Caco-2 (cell line): Measurements from ENCODE around the gene SIAH3. TPM values are rescaled to one million over a fixed set of nuclear protein-coding genes. Genes with fewer than 3 reads are reported as not detected.

Experiments used
- BruUV-seq: library from RNA; stranded (reverse); fragments of 400-500 nt; replicated peaks from 2 replicates; lab custom pipeline; 2021; lab: Mats Ljungman, UMichigan
- CTCF ChIA-PET: fragments of 300-600 bp; sonication (Branson Sonifier 250); formaldehyde crosslinking; loops from one replicate; lab custom pipeline; 2022; ENCODE audit warnings: antibody characterized with exemption; lab: Charles Lee
- POLR2A ChIA-PET: fragments of 300-600 bp; sonication (Branson Sonifier 250); formaldehyde crosslinking; loops from one replicate; lab custom pipeline; 2022; ENCODE audit warnings: antibody characterized with exemption; lab: Charles Lee
- DNase-seq, 2 experiments: peaks; one replicate each; pipeline versions ENCODE4 v3.0.0 to v3.0.0-alpha.2; 2020 to 2022
- H3K27me3 ChIP-seq: replicated peaks from 2 replicates; pipeline ENCODE4 v1.6.0; 2011; ENCODE audit warnings: low read length; ENCODE audit not compliant: control insufficient read depth, insufficient read depth
- H3K36me3 ChIP-seq: 2 replicates; pipeline ENCODE4 v1.5.1; 2011; ENCODE audit warnings: low read length; ENCODE audit not compliant: control insufficient read depth, insufficient read depth
- H3K4me1 ChIP-seq: fragments of 250-450 bp; sonication (Bioruptor Pico); 2 replicates; pipeline ENCODE4 v1.5.1; 2020; ENCODE audit warnings: mild to moderate bottlenecking
- H3K4me3 ChIP-seq: 2 replicates; pipeline ENCODE4 v1.5.1; 2011; ENCODE audit warnings: low read depth, mild to moderate bottlenecking, control low read depth, low read length
- H3K9me3 ChIP-seq: fragments of 250-450 bp; sonication (Bioruptor Pico); 2 replicates; pipeline ENCODE4 v1.5.1; 2020; ENCODE audit warnings: mild to moderate bottlenecking, moderate library complexity
- H3K27ac Mint-ChIP-seq: one replicate; pipeline ENCODE4 v1.8.0; 2022; ENCODE audit warnings: mixed read lengths; ENCODE audit not compliant: unreplicated experiment
- H3K27me3 Mint-ChIP-seq: one replicate; pipeline ENCODE4 v1.8.0; 2022; ENCODE audit warnings: mixed read lengths; ENCODE audit not compliant: insufficient read depth, unreplicated experiment
- H3K36me3 Mint-ChIP-seq: one replicate; pipeline ENCODE4 v1.8.0; 2022; ENCODE audit warnings: mild to moderate bottlenecking, mixed read lengths; ENCODE audit not compliant: insufficient read depth, unreplicated experiment
- H3K4me1 Mint-ChIP-seq: one replicate; pipeline ENCODE4 v1.8.0; 2022; ENCODE audit warnings: low read depth, mixed read lengths; ENCODE audit not compliant: unreplicated experiment
- H3K4me3 Mint-ChIP-seq: one replicate; pipeline ENCODE4 v1.8.0; 2022; ENCODE audit warnings: mild to moderate bottlenecking, moderate library complexity, mixed read lengths; ENCODE audit not compliant: unreplicated experiment
- H3K9me3 Mint-ChIP-seq: one replicate; pipeline ENCODE4 v1.8.0; 2022; ENCODE audit warnings: mixed read lengths; ENCODE audit not compliant: unreplicated experiment
- intact Hi-C: fragments of 100-400 bp; cut with micrococcal nuclease; formaldehyde crosslinking; loops from one replicate; pipeline ENCODE4 v1.10.0; 2022; ENCODE audit not compliant: unreplicated experiment
- total RNA-seq: library from RNA; stranded (reverse); gene quantifications from 2 replicates; pipeline ENCODE4 v1.2.3, GENCODE V29; 2022
- TF ChIP-seq, protein P1 (sequence below), 2 experiments: fragments of 200-600 bp in 1 of 2; IDR thresholded peaks; 1 replicate in 1 of 2; 2 replicates in 1 of 2; pipeline versions ENCODE4 v1.5.1 to v1.8.0; 2011 to 2022; ENCODE audit warnings: antibody characterized with exemption in 1 of 2, control low read depth in 1 of 2, inconsistent platforms in 1 of 2, low read depth in 1 of 2, low read length in 1 of 2, mild to moderate bottlenecking in 1 of 2, moderate library complexity in 1 of 2; ENCODE audit not compliant: insufficient read depth in 1 of 2, severe bottlenecking in 1 of 2, unreplicated experiment in 1 of 2

SIAH3 gene
- total RNA-seq, 1 experiment from 2014 or later = not detected

DNA sequence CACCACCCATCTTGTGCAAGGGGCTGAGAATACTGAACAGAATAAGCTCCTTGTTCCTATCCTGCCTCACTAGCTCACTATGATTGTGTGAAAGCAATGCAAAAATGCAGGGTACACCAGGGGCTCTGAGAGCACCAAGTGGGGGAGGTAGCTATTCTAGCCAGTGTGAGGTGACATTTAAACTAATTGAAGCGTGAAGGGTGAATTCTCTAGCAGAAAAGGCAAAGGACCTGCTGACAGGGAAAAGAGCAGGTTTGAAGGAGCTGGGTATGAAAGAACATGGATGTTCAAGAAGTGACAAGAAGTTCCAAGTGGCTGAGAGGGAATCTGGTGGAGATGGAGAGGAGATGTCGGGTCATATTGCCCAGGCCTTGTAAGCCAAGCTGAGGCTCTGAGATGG is 64.2 kb downstream of the SIAH3 start:
- no peaks in the 10 kb centered on the region for H3K9me3 Mint-ChIP-seq
- no peak overlapping the region for H3K4me3 Mint-ChIP-seq
- Histone ChIP-seq H3K36me3 (no peaks in the 10 kb centered on the region), H3K9me3 (no peaks in the 10 kb centered on the region), H3K4me1 (no peaks in the 10 kb centered on the region), H3K27me3 (no peaks in the 10 kb centered on the region), H3K4me3 (no peak overlapping the region)
- POLR2A ChIA-PET = interaction anchor here (0.7 kb wide), 1 partner anchor 80 kb away, joined by 3 read pairs; no protein-coding TSS in a partner anchor
- CTCF ChIA-PET = no interaction called here
- no peak overlapping the region for H3K27ac Mint-ChIP-seq
- intact Hi-C loops = no loop called here
- TF ChIP-seq, protein P1, sequence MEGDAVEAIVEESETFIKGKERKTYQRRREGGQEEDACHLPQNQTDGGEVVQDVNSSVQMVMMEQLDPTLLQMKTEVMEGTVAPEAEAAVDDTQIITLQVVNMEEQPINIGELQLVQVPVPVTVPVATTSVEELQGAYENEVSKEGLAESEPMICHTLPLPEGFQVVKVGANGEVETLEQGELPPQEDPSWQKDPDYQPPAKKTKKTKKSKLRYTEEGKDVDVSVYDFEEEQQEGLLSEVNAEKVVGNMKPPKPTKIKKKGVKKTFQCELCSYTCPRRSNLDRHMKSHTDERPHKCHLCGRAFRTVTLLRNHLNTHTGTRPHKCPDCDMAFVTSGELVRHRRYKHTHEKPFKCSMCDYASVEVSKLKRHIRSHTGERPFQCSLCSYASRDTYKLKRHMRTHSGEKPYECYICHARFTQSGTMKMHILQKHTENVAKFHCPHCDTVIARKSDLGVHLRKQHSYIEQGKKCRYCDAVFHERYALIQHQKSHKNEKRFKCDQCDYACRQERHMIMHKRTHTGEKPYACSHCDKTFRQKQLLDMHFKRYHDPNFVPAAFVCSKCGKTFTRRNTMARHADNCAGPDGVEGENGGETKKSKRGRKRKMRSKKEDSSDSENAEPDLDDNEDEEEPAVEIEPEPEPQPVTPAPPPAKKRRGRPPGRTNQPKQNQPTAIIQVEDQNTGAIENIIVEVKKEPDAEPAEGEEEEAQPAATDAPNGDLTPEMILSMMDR (IDR thresholded peaks at IDR 0.05; ENCODE audit: insufficient read depth in 1 of 2, low read depth in 1 of 2, low read length in 1 of 2, severe bottlenecking in 1 of 2, unreplicated experiment in 1 of 2) = no peak
- H3K27me3 Mint-ChIP-seq = peaks cover 3% of the 10 kb centered on the region
- no peaks in the 10 kb centered on the region for H3K36me3 Mint-ChIP-seq
- BruUV-seq = no TSS peak
- no peaks in the 10 kb centered on the region for H3K4me1 Mint-ChIP-seq
- no peak for DNase-seq

DNA sequence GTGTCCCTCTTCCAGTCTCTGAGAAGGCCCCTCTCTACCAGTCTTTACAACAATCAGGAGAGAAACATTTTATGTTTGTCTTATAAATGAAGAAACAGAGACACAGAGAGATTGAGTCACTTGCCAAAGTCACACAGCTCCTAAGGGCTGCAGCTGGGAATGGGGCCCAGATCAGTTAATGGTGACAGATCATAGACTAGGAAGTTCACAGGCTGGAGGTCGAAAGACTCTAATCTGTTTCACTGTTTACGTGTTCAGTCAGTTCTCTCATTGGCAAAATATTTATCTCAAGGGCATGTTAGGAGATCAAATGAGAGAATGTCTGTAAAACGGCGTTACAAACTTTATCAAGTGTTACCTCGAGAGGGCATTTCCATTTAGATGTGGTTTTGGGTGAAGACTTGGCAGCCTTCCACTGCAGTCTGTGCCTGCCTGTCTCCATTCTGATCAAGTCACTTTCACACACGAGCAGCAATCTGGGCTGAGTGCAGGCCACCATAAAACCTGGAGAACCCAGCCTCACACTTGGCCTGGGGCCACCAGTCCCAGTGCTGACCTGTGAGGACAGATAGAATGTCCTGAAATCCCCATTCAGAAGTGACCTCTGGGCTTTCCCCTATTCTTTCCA is 65.1 kb downstream of the SIAH3 start:
- no peaks in the 10 kb centered on the region for H3K9me3 ChIP-seq
- H3K36me3 ChIP-seq = no peaks in the 10 kb centered on the region
- H3K9me3 Mint-ChIP-seq = no peaks in the 10 kb centered on the region
- no peak overlapping the region for H3K27ac Mint-ChIP-seq
- H3K4me3 Mint-ChIP-seq = no peak overlapping the region
- H3K4me1 Mint-ChIP-seq = no peaks in the 10 kb centered on the region
- TF ChIP-seq, protein P1 (IDR thresholded peaks at IDR 0.05; ENCODE audit: insufficient read depth in 1 of 2, low read depth in 1 of 2, low read length in 1 of 2, severe bottlenecking in 1 of 2, unreplicated experiment in 1 of 2) = no peak
- BruUV-seq = no TSS peak
- H3K4me1 ChIP-seq = no peaks in the 10 kb centered on the region
- no peaks in the 10 kb centered on the region for H3K27me3 ChIP-seq
- H3K4me3 ChIP-seq = no peak overlapping the region
- intact Hi-C loops = no loop called here
- no peaks in the 10 kb centered on the region for H3K36me3 Mint-ChIP-seq
- H3K27me3 Mint-ChIP-seq = peaks cover 5% of the 10 kb centered on the region
- CTCF ChIA-PET = no interaction called here
- no peak for DNase-seq
- POLR2A ChIA-PET = no interaction called here

DNA sequence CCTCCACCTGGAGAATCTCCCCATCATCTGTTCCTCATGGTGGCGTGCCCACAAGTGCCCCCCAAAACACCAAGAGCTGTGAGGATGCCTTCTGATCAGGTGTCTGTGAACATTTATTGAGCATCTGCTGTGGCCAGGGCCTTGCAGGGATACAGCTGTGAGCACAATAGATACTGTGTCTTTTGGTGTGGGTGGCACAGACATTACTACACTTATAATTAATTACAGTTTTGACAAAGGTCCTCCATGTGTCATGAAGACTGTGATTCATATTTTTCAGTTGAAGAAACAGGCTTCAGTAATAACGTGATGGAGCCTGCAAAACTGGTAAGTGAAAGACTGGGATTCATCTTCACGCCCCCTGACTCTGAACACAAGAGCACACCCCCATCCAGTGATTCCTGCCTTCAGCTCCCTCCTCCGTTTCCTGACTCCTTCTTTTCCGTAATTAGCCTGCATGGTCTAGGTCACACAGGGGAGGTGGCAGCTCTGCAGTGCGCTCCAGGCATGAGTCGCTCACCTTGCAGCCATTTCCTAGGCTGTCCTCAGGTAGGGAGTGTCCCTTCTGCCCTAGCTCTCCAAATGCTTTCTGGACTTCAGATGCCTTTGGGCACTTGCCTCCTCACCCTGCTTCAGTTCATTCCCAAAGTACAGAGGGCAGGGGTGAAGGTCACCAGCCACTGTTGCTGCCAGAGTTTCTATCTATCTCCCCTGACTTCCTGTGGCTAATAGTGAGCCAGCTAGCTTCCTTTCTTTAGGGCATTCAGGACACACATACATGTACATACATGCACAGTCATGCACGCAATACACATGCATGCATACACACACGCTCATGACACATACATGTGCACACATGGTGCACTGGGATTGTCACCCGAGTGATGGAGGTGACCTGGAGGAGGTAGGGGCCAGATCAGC is 66.5 kb downstream of the SIAH3 start:
- H3K9me3 ChIP-seq = no peaks in the 10 kb centered on the region
- H3K27me3 ChIP-seq = no peaks in the 10 kb centered on the region
- TF ChIP-seq, protein P1 (IDR thresholded peaks at IDR 0.05; ENCODE audit: insufficient read depth in 1 of 2, low read depth in 1 of 2, low read length in 1 of 2, severe bottlenecking in 1 of 2, unreplicated experiment in 1 of 2) = no peak
- H3K36me3 ChIP-seq = no peaks in the 10 kb centered on the region
- DNase-seq = no peak
- no peaks in the 10 kb centered on the region for H3K4me1 ChIP-seq
- BruUV-seq = no TSS peak
- no peaks in the 10 kb centered on the region for H3K4me1 Mint-ChIP-seq
- H3K4me3 Mint-ChIP-seq = no peak overlapping the region
- intact Hi-C loops = no loop called here
- ChIA-PET CTCF (no interaction called here), POLR2A (no interaction called here)
- no peaks in the 10 kb centered on the region for H3K36me3 Mint-ChIP-seq
- peaks cover 6% of the 10 kb centered on the region for H3K27me3 Mint-ChIP-seq
- H3K27ac Mint-ChIP-seq = no peak overlapping the region
- no peak overlapping the region for H3K4me3 ChIP-seq
- no peaks in the 10 kb centered on the region for H3K9me3 Mint-ChIP-seq
